Fibroblast of the conjunctiva (primary cell): Measurements from ENCODE around the gene METTL1.
"Not testable (repeated sequence)": the region's sequence is repeated elsewhere in the genome, so short reads cannot be mapped to it uniquely, and the experiment has no call there.

Experiments
- DNase-seq: peaks from one replicate; pipeline ENCODE4 v3.0.0-alpha.2; 2010; ENCODE audit warnings: low read depth

METTL1 gene

DNA sequence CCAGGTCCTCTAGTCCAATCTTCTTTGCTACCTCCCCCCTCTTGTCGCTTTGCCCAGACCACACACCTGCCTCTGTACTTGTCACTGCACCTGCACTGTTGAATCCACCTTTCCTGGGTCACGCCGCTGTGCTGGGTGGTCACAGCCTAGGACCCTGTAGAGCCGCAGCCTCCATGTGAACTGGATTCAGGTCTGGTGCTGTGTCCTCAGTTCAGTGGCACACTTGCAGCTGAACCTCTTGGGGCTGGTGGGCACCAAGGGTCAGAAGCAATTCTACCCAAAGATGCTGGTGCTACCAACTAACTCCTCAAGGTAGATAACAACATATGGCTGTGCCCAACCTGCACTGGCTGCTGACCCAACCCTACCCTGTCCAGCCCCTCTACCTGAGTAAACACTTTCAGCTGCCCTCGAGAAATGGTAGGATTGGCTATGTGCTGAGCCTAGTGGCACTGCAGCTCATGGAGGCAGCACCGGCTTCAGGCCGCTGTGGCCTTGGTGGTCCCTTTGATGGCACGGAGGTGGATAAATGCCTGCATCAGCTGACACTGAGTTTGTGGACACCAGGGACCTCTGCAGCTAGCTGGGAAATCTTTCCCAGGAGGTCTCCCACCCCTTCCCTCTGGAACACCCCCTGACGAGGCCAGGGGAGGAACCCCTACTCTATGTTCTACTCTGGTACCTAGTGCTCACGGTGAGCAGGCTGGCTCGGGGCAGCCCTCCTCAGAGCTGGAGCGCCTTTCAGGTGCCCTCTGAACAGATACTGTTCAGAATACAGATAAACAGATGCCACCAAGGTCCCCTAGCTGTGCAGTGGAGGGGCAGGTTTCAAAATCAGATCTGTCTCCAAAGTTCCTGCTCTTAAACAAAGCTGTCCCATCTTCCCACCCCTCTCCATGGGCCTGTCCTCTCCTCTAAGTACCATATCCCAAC is 47.6 kb downstream of the METTL1 start:
- DNase-seq: no peak

DNA sequence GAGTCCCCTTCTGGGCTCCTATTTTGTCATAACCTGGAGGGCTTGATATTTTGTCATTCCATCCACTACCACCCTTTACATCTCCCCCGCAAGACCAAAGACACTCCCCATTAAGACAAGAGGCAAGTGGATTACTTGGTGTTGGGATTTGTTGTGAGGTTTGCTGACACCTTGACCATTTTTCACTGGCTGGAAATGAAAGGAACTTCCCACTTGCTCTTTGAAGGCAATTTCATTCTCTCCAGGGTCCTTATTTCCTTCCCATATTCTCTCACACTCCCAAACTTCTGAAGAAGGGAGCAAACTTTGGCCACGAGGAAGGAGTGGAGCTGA is 48.3 kb downstream of the METTL1 start:
- DNase-seq: no peak

DNA sequence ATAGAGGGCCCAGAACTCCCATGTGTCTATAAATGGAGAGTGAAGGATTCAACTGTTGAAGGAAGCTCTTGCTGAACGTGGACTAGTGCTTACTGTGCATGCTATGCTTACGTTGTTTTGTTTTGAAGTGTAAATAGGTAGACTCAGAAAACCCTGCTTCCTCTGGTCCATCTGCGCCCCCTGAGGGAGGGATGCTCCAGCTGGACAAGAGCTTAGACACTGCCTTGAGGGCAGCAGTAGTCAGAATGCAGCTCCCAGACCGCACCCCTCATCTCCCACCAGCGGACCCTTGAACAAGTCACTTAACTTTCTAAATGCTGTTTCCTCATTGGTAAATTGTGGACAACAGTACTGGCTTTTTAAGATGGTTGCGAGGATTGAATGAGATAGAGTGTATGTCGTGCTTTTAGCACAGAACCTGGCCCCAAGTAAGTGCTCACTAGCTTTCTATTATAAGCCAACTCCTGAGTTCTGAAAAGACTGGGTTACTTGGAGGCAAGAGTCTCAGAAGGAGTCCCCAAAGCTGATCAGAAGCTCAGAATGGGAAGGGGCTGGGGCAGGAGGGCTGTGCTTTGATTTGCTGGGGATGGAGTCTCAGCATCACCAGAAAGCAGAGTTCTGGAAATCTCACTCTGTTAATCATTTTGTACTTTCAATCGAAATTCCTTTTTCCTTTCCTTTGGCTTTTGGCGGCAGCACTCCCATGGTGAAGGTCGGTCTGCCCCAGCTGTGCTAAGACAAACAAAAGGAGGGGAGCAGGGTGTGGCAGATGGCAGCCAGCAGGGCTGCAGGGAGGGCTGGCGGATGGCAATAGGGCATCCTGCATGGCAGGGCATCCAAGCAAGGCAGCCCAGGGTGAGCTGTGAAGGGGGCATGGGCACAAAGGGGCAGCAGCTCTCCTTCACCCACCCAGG is 48.9 kb downstream of the METTL1 start:
- DNase-seq: no peak

DNA sequence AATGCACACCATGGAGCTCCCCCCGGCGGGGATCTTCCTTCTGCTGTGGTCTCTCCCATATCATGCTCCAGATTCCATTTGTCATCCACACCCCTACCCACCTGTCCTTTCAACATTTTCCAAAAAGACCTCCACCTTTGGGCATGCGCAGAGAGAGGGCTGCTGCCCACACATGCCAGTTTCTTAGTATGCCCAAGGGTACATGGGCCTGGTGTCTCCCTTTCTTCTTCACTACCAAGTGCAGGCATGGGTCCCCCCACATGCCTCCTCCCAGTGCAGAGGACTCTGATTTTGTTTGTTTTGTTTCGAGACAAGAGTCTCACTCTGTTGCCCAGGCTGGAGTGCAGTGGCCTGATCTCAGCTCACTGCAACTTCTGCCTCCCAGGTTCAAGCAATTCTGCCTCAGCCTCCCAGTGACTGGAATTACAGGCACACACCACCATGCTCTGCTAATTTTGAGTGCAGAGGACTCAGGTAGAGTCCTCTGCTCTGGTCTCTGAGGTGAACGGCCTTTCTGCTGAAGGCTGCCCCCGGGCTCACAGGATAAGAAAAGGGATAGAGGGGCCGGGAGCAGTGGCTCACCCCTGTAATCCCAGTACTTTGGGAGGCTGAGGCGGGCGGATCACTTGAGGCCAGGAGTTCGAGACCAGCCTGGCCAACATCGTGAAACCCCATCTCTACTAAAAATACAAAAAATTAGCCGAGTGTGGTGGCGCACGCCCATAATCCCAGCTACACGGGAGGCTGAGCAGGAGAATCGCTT is 49.9 kb downstream of the METTL1 start:
- DNase-seq: not testable (repeated sequence)

DNA sequence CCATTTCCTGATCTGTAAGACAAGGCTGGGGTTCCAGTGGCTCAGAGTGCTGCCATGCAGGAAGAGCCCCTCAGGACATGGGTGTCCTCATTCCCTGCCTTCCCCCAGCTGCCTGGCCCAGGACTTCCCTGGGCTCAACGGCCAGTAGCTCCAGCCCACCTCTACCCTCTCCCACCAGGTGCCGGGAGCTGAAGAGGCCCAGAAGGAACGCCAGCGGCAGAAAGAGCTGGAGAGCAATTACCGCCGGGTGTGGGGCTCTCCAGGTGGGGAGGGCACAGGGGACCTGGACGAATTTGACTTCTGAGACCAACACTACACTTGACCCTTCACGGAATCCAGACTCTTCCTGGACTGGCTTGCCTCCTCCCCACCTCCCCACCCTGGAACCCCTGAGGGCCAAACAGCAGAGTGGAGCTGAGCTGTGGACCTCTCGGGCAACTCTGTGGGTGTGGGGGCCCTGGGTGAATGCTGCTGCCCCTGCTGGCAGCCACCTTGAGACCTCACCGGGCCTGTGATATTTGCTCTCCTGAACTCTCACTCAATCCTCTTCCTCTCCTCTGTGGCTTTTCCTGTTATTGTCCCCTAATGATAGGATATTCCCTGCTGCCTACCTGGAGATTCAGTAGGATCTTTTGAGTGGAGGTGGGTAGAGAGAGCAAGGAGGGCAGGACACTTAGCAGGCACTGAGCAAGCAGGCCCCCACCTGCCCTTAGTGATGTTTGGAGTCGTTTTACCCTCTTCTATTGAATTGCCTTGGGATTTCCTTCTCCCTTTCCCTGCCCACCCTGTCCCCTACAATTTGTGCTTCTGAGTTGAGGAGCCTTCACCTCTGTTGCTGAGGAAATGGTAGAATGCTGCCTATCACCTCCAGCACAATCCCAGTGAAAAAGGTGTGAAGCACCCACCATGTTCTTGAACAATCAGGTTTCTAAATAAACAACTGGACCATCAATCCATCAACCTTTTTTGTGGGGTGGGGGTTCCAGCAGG is 51.0 kb downstream of the METTL1 start:
- no peak for DNase-seq

DNA sequence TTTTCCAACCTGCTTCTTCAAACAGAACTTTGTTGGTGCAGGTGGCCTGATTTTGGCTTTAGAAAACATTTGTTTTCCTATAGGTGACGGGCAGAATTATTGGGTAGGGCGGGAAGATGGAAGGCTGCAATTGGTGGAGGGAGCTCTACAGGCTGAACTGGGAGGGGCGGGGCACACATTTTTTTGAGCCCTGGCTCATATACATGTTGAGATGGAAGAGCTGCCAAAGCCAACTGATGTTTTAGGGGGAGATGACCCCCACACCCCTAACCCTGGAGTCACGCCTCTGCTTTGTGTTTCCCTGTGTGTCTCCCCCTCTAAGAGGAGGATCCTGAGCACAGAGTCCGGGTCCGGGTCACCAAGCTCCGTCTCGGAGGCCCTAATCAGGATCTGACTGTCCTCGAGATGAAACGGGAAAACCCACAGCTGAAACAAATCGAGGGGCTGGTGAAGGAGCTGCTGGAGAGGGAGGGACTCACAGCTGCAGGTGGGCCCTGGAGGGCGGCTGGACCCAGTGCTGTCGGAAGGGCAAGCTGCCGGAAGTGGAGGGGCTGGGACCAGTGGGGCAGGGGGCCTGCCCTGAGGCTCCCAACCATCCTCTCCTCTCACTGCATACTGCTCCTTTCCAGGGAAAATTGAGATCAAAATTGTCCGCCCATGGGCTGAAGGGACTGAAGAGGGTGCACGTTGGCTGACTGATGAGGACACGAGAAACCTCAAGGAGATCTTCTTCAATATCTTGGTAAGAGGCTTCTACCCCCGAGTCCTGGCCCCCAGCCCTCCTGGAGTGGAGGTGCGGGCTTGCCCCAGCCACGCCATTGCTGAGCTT is 51.9 kb downstream of the METTL1 start:
- no peak for DNase-seq

DNA sequence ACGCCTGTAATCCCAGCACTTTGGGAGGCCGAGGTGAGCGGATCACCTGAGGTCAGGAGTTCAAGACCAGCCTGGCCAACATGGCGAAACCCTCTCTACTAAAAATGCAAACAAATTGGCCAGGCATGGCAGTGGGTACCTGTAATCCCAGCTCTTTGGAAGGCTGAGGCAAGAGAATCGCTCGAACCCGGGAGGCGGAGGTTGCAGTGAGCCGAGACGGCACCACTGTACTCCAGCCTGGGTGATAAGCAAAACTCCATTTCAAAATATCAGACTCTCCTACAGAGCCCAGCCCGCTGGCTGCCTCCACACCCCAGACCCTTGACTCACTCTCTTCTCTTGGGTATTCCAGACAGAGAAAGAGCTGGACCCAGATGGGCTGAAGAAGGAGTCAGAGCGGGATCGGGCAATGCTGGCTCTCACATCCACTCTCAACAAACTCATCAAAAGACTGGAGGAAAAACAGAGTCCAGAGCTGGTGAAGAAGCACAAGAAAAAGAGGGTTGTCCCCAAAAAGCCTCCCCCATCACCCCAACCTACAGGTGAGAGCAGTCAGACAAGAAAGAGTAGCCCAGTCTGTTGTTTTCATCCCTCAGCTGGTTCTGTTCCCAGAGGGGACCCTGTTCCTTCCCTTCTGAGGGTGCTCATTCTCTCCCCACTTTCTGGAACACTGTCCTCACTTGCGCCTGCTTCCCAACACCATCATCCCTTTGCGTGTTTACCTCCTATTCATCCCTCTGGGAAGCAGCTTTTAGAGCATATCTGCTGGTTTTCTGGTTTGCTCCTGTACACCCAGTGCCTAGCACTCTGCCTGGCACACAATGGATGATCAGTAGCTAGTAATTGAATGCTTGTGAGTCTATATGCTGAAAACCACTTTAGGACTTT is 53.0 kb downstream of the METTL1 start:
- DNase-seq: no peak
